GM18505 (cell line): Measurements from ENCODE around the gene PSMD14.

Experiments
- ATAC-seq: cut with Tn5 transposase; IDR thresholded peaks from one replicate; pipeline ENCODE4 v1.9.1; 2021; ENCODE audit not compliant: unreplicated experiment
- POLR2A ChIP-seq: IDR thresholded peaks from 4 replicates; pipeline ENCODE4 v1.6.1; 2011; ENCODE audit warnings: borderline replicate concordance; ENCODE audit not compliant: insufficient read depth, insufficient read length; ENCODE audit errors: extremely low read depth

The PSMD14 gene

DNA sequence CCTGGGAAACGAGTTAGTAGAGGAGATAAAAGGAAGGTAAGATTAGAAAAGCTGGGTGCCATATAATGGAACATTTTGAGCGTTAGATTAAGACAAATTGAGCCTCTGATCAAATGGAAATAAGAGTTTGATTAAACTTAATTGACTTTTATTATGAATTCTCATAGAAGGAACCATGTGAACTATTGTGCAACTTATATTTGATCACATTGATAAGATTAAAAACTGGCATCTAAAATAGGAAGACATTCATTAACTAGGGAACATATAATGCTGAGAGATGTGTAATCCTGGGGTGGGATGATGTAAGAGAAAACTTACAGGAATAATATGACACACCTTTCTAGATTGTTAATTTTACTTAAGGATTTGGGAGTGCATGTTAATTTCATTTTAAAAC lies 130.4 kb downstream of the PSMD14 start:
- no peak for TF ChIP-seq POLR2A
- no peak for ATAC-seq

GRCh38 chr2:161445097-161445496 lies 136.9 kb downstream of the PSMD14 start:
- TF ChIP-seq POLR2A, result no peak
- no peak for ATAC-seq

DNA sequence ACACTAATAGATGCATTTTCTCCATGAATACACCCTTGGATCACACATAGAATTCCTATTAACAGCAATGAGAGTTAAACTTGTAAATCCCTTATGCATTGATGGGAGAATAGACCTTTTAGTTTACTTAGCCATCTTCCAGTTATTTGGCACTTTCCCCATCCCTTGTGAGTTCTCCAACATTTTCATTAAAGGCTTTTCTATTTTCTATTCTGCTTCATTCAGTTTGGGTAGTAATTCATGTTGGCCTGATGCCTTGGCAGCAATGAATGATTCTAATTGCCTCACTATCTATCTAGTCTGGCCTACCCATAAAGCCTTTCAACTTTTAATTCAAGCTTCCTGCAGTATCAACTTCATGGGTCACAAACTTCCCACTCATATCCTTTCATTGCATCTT lies 140.2 kb downstream of the PSMD14 start:
- no peak for TF ChIP-seq POLR2A
- no peak for ATAC-seq
